HG03066 (cell line): ENCODE results near the gene CDO1.
"Not testable (repeated sequence)": the region's sequence is repeated elsewhere in the genome, so short reads cannot be mapped to it uniquely, and the experiment has no call there.

Experiments
- ATAC-seq: cut with Tn5 transposase; IDR thresholded peaks from one replicate; pipeline ENCODE4 v1.9.1; 2021; ENCODE audit warnings: low read depth; ENCODE audit not compliant: unreplicated experiment

CDO1 gene

DNA sequence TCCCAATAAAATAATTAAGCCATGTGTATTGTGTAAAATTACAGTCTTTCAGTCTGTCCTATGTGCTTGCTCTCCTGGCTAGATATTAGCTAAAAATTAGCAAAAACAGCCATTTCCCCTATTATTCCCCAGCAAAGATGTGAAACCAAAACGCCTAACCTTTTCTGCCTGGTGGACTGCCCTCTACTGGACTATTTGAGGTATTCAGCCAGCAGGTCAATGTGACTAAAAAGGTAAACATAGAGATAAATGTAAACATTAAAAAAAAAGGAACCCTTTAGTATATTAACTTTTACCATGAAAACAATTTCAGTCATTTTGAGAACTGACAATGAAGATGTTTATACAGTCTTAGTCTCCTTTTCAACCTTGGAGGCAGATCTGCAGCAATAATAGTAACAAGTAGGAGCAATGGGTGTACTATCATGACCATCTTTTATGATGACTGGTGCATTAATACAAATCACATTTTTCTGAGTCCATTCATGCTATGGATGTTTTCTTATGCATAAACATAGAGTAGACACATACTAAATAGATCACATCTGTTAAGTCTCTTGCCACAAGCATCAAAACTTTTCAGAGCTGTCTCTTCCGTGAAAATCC, 14.8 kb upstream of the CDO1 start:
- ATAC-seq, result peak; percentile 76

DNA sequence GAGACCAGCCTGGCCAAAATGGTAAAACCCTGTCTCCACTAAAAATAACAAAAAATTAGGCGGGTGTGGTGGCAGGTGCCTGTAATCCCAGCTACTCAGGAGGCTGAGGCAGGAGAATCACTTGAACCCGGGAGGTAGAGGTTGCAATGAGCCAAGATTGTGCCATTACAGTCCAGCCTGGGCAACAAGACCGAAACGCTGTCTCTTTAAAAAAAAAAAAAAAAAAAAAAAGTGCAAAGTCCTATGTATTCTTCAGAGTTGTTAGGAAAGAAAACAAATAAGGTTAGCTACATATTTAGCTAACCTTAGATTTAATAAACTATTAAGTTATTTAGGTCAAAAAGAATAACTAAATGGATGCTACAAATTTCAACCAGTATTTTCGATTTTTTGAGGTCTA, 13.5 kb upstream of the CDO1 start:
- no peak for ATAC-seq

DNA sequence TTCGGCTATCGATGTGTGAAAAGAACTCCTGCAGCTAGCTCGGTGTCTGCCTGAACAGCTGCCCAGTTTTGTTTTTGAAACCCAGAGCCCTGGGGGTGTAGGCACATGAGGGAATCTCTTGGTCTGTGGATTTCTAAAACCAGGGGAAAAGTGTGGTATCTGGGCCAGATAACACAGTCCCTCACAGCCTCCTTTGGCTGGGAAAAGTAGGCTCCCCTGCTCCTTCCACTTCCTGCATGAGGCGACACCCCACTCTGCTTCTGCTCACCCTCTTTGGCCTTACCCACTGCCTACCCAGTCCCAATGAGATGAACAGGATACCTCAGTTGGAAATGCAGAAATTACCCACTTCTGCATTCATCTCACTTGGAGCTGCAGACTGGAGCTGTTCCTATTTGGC, 9.5 kb upstream of the CDO1 start:
- no peak for ATAC-seq

DNA sequence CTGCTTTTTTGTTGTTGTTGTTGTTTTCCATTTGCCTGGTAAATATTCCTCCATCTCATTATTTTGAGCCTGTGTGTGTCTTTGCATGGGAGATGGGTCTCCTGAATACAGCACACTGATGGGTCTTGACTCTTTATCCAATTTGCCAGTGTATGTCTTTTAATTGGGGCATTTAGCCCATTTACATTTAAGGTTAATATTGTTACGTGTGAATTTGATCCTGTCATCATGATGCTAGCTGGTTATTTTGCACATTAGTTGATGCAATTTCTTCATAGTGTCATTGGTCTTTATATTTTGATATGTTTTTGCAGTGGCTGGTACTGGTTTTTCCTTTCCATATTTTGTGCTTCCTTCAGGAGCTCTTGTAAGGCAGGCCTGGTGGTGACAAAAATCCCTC, 8.5 kb upstream of the CDO1 start:
- not testable (repeated sequence) for ATAC-seq

DNA sequence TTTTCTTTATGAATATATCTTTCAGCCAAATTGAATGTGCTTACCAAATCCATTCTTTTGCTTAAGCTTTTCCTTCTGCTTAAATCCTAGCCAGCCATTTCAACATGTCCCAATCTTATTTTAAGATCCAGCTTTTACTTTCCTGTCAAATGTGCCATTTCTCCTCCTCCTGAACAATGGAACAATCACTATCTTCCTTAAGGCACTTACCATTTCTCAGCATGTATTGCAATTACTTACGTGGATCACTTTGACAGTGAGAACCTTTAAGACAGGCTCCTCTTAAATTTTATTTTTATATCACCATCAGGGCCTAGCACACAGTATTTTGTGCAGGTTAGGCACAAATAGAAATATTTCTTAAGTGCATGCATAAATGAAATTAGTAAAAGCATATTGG, 4.4 kb upstream of the CDO1 start:
- ATAC-seq, result no peak

DNA sequence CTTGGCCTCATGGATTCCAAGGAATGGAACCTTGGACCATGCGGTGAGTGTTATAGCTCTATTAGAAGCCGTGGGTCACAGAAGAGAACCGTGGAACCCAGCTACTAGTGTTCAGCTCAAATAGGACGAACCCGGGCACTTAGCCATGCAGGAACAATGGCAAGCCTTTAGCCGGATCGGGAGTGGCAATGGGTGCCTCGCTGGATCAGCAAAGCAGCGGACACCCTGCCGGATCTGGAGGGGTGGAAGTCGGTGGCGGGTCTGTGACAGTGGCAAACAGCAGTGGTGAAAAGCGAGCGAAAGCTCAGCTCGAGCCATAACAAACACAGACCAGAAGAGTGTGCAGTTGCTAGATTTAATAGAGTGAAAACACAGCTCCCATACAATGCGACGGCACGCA, 2.4 kb upstream of the CDO1 start:
- no peak for ATAC-seq

DNA sequence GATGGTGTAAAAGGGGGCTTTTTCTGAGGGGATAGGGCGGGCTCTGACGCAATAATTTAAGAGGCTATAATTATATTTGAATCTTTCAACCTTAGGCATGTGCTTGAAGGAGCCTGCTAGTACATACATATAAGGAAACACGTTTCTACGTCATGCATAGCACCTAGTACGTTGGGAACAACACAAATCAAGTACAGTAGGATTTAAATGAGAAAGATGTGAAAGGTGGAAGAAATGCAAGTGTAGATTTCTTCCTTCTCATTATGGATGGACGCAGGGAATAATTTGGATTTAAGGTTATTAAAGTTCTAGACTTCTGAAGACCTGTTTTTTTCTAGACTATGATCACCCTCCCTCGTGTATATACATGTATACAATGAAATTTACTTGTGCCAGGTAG, 927 bp upstream of the CDO1 start:
- ATAC-seq, result no peak

DNA sequence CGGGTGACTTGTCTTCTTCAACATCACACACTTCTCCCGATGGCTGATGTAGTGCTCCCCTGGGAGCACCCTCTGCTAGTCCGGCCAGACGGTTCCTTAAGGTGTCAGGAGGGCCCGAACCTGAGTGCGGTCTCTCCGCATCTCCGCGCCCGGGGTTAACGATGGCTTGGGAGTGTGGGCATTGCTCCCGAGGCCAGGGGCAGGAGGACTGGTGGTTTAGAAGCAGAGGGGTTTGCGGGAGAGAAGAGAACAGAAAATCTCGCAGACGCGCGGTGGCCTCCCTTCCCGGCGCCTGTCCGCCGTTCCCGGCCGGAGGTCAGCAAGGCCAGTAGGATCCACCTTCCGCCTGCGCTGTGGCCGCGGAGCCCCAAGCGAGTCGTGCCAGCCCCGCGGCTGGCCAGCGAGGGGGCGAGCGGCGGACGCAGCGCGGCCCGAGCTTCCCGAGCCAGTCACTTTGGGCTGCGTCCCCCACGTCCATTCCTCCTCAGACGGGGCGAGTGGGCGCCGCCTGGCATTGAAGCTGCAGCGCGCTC, 700 bp downstream of the CDO1 start:
- ATAC-seq, result no peak

DNA sequence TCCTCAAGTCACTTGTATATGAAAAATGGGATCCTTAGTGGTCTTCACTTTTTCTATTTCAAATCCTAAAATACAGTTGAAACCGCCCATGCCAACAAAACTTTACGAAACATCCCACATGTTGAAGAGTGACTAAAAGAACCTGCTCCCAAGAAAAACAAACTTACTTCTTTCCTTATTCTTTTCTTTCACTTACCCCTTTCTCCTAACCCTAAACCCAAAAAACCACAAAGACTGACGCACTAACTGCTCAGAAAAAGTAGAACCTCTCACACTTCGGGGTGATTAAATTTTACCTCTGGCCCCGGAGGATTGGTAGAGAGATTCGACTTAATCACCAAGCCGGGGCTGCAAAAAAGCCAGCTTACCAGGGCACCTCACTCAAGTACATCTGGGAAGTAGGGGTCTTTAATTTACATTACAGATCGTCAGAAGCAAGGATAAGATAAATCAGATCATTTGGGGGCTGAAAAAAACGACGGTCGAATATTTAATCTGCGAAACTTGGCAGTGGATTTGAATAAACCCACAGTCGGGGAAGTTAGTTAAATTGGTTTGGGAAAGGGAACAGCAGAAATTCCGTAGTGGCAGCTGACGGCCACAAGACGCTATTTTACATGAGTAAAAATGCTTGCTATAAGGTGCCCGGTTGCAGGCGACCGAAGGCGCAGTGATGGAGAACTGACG, 1.3 kb downstream of the CDO1 start:
- no peak for ATAC-seq

DNA sequence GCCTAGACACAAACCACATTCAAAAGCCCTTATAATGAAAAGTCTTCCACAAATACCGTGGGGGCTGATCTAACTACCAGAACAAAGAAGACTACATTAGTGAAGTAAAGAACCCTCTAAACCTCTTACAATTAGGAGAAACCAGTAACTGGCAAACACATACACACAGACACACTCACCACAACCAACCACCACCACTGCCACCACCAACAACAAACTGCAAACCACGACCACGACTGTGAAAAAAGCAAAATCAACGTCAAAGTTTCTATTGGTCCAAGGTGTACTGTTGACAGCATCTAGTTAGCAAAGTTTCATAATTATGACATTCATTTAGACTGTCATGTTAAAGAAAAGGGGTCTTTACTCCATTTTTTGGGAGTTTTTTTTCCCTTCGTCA, 2.7 kb downstream of the CDO1 start:
- no peak for ATAC-seq

DNA sequence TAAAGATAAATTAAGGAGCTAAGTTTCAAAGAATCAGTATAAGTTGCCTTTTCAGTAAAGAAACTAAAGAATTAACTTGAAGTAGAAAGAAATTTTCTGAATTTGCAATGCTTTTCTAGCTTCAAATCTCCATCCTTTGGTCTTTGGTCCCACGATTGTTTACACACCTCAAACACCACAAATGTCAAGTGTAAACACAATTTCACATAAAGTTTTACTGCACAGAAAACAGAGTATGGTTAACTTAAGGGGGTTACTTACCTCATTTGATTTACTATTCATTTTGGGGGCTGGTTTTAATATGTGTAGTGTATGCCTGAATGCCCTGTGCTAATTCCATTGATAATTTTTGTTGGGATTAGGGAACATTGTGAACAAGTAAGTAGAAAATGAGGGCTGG, 4.1 kb downstream of the CDO1 start:
- no peak for ATAC-seq

DNA sequence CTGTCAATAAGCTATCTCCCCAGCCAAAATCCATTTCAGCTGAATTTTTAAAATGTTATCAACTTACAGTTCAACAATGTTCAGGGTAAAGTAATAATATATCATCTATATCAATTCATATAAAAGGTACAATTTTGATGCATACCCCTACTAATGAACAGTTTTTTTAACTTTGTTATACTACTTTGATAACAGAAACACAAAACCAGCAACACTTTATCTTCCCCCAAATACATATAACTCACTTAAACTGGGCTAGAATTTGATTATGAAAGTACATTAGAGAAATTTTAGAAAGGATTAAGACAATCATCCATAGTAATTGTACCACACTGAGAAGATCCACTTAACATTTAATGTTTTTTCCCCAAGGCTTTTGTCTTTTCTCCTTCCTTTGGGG, 5.1 kb downstream of the CDO1 start:
- ATAC-seq, result no peak

DNA sequence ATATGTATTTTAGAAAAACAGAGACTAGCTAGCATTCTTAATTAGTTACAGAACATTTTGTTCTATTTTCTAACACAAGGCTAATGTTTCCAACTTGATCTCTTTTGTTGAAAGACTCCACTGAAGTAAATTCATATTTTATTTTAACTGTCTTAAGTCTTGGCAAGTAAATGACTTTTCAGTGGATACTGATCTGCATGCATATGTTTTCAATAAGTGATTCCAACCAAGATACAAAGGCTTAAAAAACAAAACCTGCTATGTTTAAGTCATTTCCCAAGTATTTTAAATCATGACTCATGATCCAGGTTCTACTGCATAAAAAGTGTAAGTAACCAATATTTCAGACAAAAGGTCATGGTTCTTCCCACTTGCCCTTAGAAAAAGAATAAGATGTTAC, 5.7 kb downstream of the CDO1 start:
- no peak for ATAC-seq

DNA sequence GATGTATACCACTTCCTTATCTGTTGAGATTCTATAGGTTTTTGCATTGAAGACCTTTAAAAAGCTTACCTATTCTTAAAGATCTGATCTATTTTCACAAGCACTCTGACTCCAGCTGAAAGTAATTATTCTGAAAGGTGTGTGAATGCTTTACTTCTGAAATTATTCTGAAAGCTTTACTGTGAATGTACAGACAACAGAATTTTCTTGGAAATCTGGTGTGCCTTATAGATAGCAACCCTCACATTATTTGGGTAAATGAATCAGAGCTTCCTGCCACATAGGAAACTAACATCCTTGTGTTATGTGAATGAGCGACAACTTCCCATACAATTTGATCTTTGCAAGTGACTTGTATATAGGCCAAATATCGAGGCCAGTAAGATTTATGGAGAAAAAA, 6.5 kb downstream of the CDO1 start:
- ATAC-seq, result no peak

DNA sequence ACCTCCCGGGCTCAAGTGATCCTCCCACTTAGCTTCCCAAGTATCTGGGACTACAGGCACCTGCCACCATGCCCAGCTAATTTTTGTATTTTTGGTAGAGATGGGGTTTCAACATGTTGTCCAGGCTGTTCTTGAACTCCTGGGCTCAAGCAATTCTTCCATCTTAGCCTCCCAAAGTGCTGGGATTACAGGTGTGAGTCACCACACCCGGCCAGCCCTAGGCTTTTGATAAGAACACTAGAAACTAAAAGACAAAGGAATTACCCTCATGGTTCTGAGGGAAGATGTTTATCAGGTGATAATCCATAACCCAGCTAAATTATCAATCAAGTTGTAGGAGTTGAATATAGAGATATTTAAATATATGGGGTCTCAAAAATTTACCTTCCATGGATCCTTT, 8.4 kb downstream of the CDO1 start:
- ATAC-seq, result not testable (repeated sequence)

DNA sequence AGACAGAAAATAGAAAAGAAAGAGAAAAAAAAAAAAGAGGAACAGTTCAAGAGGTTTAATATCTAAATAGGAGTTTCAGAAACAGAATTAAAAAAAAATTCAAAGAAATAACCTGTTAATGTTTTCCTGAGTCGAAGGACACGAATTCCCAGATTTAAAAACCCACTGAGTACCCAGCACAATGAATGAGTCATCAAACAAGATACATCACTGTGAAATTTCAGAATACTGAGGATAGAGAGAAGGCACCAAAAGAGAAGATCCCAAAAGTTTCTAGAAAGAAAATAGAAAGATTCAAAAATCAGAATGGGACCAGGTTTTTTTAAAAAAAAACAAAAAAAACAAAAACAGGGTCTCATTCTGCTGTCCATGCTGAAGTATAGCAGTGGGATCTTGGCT, 8.8 kb downstream of the CDO1 start:
- ATAC-seq, result no peak

DNA sequence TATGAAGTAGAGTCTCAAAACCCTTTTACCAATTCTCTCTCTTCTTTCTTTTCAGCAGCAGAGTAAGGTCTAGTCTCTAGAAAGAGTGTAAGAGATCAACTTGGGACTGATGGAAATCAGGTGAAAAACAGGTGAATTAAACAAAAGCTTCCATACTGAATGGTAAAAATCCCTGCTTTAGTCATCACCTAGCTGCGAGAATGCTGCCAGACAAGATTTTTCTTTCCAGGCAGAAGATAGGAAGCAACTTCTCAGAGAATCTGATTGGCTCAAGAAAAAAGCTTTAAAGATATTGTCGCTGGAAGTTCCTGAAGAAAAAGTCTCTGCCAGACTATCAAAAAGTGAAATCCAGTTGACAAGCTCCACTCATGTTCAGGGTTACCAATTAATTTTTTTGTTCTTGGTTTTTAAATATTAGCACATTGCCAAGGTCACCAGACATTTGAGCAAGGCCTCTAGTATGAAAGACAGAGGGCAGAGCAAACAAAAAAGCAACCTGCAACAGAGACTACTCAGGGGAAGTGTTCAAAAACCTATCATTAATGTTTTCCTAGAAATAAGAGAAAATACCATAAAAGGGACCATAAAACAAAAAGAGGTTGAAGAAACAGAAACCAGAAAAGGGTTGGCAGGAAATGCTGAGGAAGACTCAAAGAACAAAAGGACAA, 9.3 kb downstream of the CDO1 start:
- ATAC-seq, result no peak

DNA sequence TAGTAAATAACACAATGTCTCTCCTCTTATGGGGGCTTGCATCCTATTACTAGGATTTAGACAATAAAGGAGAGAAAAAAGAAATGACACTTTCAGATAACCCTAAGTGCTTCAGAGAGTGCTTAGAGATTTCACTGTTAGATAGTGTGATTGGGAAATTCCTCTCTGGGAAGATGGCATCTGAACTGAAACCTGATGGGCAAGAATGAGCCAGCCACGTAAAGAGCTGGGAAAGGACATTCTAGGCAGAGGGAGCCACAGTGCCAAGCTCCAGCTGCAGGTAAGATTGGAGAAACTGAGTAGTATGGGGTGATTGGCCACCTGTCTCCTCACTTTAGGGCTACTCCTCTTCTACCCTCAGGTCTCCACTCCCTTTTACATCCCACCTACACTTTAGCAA, 14.5 kb downstream of the CDO1 start:
- ATAC-seq, result no peak

DNA sequence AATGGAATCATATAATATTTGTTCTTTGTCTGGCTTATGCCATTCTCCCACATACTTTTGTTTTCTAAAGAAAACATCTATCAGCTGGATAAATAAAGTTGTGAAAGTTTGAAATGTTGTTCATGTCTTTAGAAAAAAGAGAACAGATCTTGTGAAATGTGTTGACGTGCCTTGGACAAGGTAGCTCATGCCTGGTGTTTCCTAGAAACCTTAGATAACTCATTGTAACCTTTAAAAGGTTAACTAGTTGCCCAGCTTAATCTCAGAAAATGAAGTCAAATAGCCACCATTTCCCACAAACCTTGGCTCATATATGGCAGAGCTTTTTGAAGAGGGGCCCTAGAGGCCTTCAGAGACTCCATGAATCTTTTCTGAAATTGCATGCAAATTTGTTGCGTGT, 15.3 kb downstream of the CDO1 start:
- no peak for ATAC-seq

DNA sequence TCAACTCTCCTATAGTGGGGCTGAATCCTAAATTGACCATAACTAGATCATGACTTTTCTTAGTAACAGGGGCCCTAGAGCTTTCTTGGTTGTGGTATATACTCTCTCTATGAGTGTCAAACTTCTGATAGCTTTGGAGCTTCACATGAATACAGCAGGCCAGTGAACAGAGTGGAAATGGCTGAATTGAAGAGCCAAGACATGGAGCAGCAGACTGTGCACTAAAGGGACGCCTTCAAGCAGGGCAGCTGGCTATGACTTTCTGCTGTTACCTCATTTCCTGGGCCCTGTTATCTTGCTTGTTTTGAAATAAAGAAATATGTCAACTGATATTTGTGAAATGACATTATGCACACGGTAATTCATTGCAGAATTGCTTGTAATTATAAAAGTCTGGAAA, 16.4 kb downstream of the CDO1 start:
- ATAC-seq, result no peak

DNA sequence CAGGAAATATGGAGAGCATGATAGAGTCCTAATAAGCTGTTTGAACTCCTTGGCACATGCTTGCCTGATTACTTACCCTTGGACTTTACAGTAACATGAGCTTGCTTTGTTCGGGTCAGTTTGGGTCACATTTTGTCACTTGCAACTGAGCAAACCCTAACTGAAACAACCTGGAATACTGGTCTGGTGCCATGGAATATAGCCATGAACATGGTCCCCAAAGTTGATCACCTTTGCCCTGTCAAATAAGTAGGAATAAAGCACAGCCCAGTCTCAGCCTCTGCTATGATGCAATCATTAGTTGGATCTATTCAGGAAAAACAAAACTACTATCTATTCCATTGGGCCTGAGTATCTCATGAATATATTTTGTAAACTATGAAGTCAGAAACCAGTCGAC, 18.2 kb downstream of the CDO1 start:
- no peak for ATAC-seq

DNA sequence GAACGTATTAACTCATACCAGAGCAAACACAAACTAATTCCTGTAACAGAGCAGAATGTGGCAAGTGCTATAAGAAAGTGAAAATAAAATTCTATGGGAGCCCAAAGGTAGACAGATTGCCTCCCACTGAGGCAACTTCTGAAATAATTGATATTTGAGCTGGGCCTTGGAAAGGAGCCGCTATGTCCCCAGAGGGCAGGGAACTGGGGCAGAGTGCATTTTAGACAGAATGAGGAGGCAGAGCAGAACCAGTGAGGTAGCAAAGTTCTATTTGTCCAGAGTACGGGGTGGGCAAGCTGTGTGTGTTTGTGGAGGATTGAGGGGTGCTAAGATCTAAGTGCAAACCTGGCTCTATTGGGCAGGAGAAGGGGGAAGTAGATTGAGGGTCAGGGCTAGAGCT, 19.8 kb downstream of the CDO1 start:
- ATAC-seq, result no peak
